SK-N-SH treated with all-trans-retinoic acid at 6 μM for 48 hours (cell line): ENCODE results near the gene DYNLRB1.
"Not testable (repeated sequence)": the region's sequence is repeated elsewhere in the genome, so short reads cannot be mapped to it uniquely, and the experiment has no call there.

Experiments
- ATAC-seq: fragments of 200-7000 bp; cut with Tn5 transposase; 3 replicates; pipeline ENCODE4 v1.9.1; 2020; ENCODE audit warnings: mild to moderate bottlenecking, moderate library complexity
- ARNTL ChIP-seq: fragments of 450-650 bp; formaldehyde crosslinking; IDR thresholded peaks from 2 replicates; pipeline ENCODE4 v1.5.0; 2020; ENCODE audit warnings: low read depth, mild to moderate bottlenecking, moderate library complexity, borderline replicate concordance
- BACH2 ChIP-seq: fragments of 250-450 bp; sonication (Bioruptor Pico); IDR thresholded peaks from 2 replicates; pipeline ENCODE4 v1.9.0; 2021; ENCODE audit warnings: mild to moderate bottlenecking, borderline replicate concordance
- CREB5 ChIP-seq: fragments of 250-450 bp; sonication (Bioruptor Pico); IDR thresholded peaks from 2 replicates; pipeline ENCODE4 v1.5.1; 2020; ENCODE audit warnings: low read depth, mild to moderate bottlenecking, moderate library complexity
- CSDC2 ChIP-seq: fragments of 250-450 bp; sonication (Bioruptor Pico); IDR thresholded peaks from 2 replicates; pipeline ENCODE4 v1.5.0; 2020; ENCODE audit warnings: mild to moderate bottlenecking, moderate library complexity
- ESRRG ChIP-seq: fragments of 250-450 bp; sonication (Bioruptor Pico); IDR thresholded peaks from 2 replicates; pipeline ENCODE4 v1.6.1; 2021; ENCODE audit warnings: mild to moderate bottlenecking
- GLIS3 ChIP-seq: fragments of 250-450 bp; sonication (Bioruptor Pico); IDR thresholded peaks from 2 replicates; pipeline ENCODE4 v1.5.0; 2020; ENCODE audit warnings: mild to moderate bottlenecking, moderate library complexity
- ISL1 ChIP-seq: fragments of 250-450 bp; sonication (Bioruptor Pico); IDR thresholded peaks from 2 replicates; pipeline ENCODE4 v2.1.2; 2022; ENCODE audit warnings: mild to moderate bottlenecking, moderate library complexity
- OSR1 ChIP-seq: fragments of 250-450 bp; sonication (Bioruptor Pico); IDR thresholded peaks from 2 replicates; pipeline ENCODE4 v1.8.0; 2022; ENCODE audit warnings: moderate library complexity, mild to moderate bottlenecking, inconsistent platforms
- PPARA ChIP-seq: fragments of 250-450 bp; sonication (Bioruptor Pico); IDR thresholded peaks from 2 replicates; pipeline ENCODE4 v1.5.0; 2020; ENCODE audit warnings: mild to moderate bottlenecking, borderline replicate concordance
- RARB ChIP-seq: fragments of 250-450 bp; sonication (Bioruptor Pico); IDR thresholded peaks from 2 replicates; pipeline ENCODE4 v1.8.0; 2021; ENCODE audit warnings: mild to moderate bottlenecking, moderate library complexity
- SNAI2 ChIP-seq: fragments of 250-450 bp; sonication (Bioruptor Pico); IDR thresholded peaks from 2 replicates; pipeline ENCODE4 v1.5.0; 2020; ENCODE audit warnings: mild to moderate bottlenecking, moderate library complexity
- TCF4 ChIP-seq: fragments of 250-450 bp; sonication (Bioruptor Pico); IDR thresholded peaks from 2 replicates; pipeline ENCODE4 v1.8.0; 2021; ENCODE audit warnings: mild to moderate bottlenecking, moderate library complexity, borderline replicate concordance
- TOX ChIP-seq: fragments of 250-450 bp; sonication (Bioruptor Pico); IDR thresholded peaks from 2 replicates; pipeline ENCODE4 v1.8.0; 2021; ENCODE audit warnings: mild to moderate bottlenecking, moderate library complexity, borderline replicate concordance
- ZC3H10 ChIP-seq: fragments of 250-450 bp; sonication (Bioruptor Pico); IDR thresholded peaks from 2 replicates; pipeline ENCODE4 v1.5.1; 2021; ENCODE audit warnings: mild to moderate bottlenecking, moderate library complexity
- ZFP3 ChIP-seq: fragments of 250-450 bp; sonication (Bioruptor Pico); IDR thresholded peaks from 2 replicates; pipeline ENCODE4 v1.5.0; 2020; ENCODE audit warnings: mild to moderate bottlenecking, moderate library complexity
- ZFP30 ChIP-seq: fragments of 450-650 bp; formaldehyde crosslinking; IDR thresholded peaks from 2 replicates; pipeline ENCODE4 v1.5.0; 2022; ENCODE audit warnings: mild to moderate bottlenecking, moderate library complexity
- ZNF565 ChIP-seq: fragments of 450-650 bp; formaldehyde crosslinking; conservative IDR thresholded peaks from 2 replicates; pipeline ENCODE4 v1.5.0; 2020; ENCODE audit warnings: low read depth, mild to moderate bottlenecking, moderate library complexity
- ZNF70 ChIP-seq: fragments of 450-650 bp; formaldehyde crosslinking; IDR thresholded peaks from 2 replicates; pipeline ENCODE4 v1.5.0; 2020; ENCODE audit warnings: mild to moderate bottlenecking, moderate library complexity
- ZNF8 ChIP-seq: fragments of 450-650 bp; formaldehyde crosslinking; IDR thresholded peaks from 2 replicates; pipeline ENCODE4 v1.5.0; 2020; ENCODE audit warnings: mild to moderate bottlenecking, moderate library complexity
- TF ChIP-seq, protein P1 (sequence below): fragments of 250-450 bp; sonication (Bioruptor Pico); IDR thresholded peaks from 2 replicates; pipeline ENCODE4 v1.5.0; 2020; ENCODE audit warnings: mild to moderate bottlenecking, moderate library complexity
- TF ChIP-seq, protein P2 (sequence below): fragments of 250-450 bp; sonication (Bioruptor Pico); IDR thresholded peaks from 2 replicates; pipeline ENCODE4 v1.5.1; 2021; ENCODE audit warnings: mild to moderate bottlenecking, moderate library complexity
- TF ChIP-seq, protein P3 (sequence below): fragments of 250-450 bp; sonication (Bioruptor Pico); IDR thresholded peaks from 2 replicates; pipeline ENCODE4 v1.8.0; 2020; ENCODE audit warnings: mild to moderate bottlenecking, moderate library complexity, borderline replicate concordance
- TF ChIP-seq, protein P4 (sequence below): fragments of 250-450 bp; sonication (Bioruptor Pico); IDR thresholded peaks from 2 replicates; pipeline ENCODE4 v1.8.0; 2021; ENCODE audit warnings: low read depth, mild to moderate bottlenecking, moderate library complexity, borderline replicate concordance

The DYNLRB1 gene

DNA sequence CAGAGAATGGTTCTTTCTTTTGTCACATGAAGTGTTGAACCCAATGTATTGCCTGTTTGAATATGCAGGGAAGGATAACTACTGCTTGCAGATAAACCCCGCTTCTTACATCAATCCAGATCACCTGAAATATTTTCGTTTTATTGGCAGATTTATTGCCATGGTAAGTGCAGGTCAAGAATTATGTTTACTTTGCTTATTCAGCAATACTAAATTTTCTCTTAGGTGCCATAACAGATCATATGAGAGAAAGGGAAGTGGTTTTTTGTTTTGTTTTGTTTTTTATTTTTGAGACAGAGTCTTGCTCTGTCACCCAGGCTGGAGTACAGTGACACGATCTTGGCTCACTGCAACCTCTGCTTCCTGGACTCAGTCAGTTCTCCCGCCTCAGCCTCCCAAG is 36.6 kb upstream of the DYNLRB1 start:
- TF ChIP-seq TCF4, result no peak
- TF ChIP-seq SNAI2 (CRISPR knock-in tag), result no peak
- no peak for TF ChIP-seq ISL1 (CRISPR knock-in tag)
- no peak for TF ChIP-seq ZFP30
- TF ChIP-seq ZNF565 (CRISPR knock-in tag), result no peak
- TF ChIP-seq, protein P1, sequence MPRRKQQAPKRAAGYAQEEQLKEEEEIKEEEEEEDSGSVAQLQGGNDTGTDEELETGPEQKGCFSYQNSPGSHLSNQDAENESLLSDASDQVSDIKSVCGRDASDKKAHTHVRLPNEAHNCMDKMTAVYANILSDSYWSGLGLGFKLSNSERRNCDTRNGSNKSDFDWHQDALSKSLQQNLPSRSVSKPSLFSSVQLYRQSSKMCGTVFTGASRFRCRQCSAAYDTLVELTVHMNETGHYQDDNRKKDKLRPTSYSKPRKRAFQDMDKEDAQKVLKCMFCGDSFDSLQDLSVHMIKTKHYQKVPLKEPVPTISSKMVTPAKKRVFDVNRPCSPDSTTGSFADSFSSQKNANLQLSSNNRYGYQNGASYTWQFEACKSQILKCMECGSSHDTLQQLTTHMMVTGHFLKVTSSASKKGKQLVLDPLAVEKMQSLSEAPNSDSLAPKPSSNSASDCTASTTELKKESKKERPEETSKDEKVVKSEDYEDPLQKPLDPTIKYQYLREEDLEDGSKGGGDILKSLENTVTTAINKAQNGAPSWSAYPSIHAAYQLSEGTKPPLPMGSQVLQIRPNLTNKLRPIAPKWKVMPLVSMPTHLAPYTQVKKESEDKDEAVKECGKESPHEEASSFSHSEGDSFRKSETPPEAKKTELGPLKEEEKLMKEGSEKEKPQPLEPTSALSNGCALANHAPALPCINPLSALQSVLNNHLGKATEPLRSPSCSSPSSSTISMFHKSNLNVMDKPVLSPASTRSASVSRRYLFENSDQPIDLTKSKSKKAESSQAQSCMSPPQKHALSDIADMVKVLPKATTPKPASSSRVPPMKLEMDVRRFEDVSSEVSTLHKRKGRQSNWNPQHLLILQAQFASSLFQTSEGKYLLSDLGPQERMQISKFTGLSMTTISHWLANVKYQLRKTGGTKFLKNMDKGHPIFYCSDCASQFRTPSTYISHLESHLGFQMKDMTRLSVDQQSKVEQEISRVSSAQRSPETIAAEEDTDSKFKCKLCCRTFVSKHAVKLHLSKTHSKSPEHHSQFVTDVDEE (CRISPR knock-in tag), result no peak
- TF ChIP-seq PPARA (CRISPR knock-in tag), result no peak
- TF ChIP-seq BACH2 (CRISPR knock-in tag), result no peak
- TF ChIP-seq ZNF8 (CRISPR knock-in tag), result no peak
- no peak for TF ChIP-seq TOX (CRISPR knock-in tag)
- no peak for TF ChIP-seq ZFP3 (CRISPR knock-in tag)
- TF ChIP-seq ARNTL (CRISPR knock-in tag), result no peak
- TF ChIP-seq, protein P2, sequence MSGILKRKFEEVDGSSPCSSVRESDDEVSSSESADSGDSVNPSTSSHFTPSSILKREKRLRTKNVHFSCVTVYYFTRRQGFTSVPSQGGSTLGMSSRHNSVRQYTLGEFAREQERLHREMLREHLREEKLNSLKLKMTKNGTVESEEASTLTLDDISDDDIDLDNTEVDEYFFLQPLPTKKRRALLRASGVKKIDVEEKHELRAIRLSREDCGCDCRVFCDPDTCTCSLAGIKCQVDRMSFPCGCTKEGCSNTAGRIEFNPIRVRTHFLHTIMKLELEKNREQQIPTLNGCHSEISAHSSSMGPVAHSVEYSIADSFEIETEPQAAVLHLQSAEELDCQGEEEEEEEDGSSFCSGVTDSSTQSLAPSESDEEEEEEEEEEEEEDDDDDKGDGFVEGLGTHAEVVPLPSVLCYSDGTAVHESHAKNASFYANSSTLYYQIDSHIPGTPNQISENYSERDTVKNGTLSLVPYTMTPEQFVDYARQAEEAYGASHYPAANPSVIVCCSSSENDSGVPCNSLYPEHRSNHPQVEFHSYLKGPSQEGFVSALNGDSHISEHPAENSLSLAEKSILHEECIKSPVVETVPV, result no peak
- TF ChIP-seq ESRRG (CRISPR knock-in tag), result no peak
- no peak for TF ChIP-seq GLIS3 (CRISPR knock-in tag)
- TF ChIP-seq ZC3H10, result no peak
- TF ChIP-seq, protein P3, sequence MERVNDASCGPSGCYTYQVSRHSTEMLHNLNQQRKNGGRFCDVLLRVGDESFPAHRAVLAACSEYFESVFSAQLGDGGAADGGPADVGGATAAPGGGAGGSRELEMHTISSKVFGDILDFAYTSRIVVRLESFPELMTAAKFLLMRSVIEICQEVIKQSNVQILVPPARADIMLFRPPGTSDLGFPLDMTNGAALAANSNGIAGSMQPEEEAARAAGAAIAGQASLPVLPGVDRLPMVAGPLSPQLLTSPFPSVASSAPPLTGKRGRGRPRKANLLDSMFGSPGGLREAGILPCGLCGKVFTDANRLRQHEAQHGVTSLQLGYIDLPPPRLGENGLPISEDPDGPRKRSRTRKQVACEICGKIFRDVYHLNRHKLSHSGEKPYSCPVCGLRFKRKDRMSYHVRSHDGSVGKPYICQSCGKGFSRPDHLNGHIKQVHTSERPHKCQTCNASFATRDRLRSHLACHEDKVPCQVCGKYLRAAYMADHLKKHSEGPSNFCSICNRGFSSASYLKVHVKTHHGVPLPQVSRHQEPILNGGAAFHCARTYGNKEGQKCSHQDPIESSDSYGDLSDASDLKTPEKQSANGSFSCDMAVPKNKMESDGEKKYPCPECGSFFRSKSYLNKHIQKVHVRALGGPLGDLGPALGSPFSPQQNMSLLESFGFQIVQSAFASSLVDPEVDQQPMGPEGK (CRISPR knock-in tag), result no peak
- TF ChIP-seq OSR1 (CRISPR knock-in tag), result no peak
- no peak for TF ChIP-seq CREB5 (CRISPR knock-in tag)
- no peak for ATAC-seq

- not testable (repeated sequence) for ATAC-seq
These were observed 34.1 kb upstream of the DYNLRB1 start for GRCh38 chr20:34482154-34482553.

DNA sequence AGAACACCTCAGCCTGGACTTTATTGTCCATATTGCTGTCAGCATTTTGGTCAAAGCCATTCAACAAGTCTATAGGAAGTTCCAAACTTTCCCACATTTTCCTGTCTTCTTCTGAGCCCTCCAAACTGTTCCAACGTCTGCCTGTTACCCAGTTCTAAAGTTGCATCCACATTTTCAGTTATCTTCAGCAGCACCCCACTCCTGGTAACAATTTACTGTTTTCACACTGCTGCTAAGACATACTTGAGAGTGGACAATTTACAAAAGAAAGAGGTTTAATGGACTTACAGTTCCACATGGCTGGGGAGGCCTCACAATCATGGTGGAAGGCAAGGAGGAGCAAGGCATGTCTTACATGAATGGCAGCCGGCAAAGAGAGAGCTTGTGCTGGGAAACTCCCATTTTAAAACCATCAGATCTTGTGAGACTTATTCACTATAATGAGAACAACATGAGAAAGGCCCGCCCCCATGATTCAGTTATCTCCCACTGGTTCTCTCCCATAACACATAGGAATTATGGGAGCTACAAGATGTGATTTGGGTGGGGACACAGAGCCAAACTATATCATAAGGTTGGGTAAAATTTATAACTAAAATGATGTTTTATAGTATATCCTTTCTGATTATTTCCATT is 32.5 kb upstream of the DYNLRB1 start:
- ATAC-seq, result not testable (repeated sequence)

GRCh38 chr20:34485068-34485634 is 31.1 kb upstream of the DYNLRB1 start:
- ATAC-seq, result no peak

More at GRCh38 chr20:34485068-34485634, 31.1 kb upstream of the DYNLRB1 start:
- TF ChIP-seq ESRRG (CRISPR knock-in tag) (no peak), ZFP3 (CRISPR knock-in tag) (no peak), PPARA (CRISPR knock-in tag) (no peak), GLIS3 (CRISPR knock-in tag) (no peak), BACH2 (CRISPR knock-in tag) (no peak), ZNF565 (CRISPR knock-in tag) (no peak), RARB (no peak), CSDC2 (CRISPR knock-in tag) (no peak), ZC3H10 (no peak), OSR1 (CRISPR knock-in tag) (no peak), CREB5 (CRISPR knock-in tag) (no peak), ISL1 (CRISPR knock-in tag) (no peak), ZFP30 (no peak), ZNF70 (no peak), ARNTL (CRISPR knock-in tag) (no peak), TOX (CRISPR knock-in tag) (no peak)
- TF ChIP-seq, protein P4, sequence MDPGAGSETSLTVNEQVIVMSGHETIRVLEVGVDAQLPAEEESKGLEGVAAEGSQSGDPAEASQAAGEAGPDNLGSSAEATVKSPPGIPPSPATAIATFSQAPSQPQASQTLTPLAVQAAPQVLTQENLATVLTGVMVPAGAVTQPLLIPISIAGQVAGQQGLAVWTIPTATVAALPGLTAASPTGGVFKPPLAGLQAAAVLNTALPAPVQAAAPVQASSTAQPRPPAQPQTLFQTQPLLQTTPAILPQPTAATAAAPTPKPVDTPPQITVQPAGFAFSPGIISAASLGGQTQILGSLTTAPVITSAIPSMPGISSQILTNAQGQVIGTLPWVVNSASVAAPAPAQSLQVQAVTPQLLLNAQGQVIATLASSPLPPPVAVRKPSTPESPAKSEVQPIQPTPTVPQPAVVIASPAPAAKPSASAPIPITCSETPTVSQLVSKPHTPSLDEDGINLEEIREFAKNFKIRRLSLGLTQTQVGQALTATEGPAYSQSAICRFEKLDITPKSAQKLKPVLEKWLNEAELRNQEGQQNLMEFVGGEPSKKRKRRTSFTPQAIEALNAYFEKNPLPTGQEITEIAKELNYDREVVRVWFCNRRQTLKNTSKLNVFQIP (CRISPR knock-in tag), result no peak
